ENCODE measurements around the gene MED16.

The MED16 gene, protein sequence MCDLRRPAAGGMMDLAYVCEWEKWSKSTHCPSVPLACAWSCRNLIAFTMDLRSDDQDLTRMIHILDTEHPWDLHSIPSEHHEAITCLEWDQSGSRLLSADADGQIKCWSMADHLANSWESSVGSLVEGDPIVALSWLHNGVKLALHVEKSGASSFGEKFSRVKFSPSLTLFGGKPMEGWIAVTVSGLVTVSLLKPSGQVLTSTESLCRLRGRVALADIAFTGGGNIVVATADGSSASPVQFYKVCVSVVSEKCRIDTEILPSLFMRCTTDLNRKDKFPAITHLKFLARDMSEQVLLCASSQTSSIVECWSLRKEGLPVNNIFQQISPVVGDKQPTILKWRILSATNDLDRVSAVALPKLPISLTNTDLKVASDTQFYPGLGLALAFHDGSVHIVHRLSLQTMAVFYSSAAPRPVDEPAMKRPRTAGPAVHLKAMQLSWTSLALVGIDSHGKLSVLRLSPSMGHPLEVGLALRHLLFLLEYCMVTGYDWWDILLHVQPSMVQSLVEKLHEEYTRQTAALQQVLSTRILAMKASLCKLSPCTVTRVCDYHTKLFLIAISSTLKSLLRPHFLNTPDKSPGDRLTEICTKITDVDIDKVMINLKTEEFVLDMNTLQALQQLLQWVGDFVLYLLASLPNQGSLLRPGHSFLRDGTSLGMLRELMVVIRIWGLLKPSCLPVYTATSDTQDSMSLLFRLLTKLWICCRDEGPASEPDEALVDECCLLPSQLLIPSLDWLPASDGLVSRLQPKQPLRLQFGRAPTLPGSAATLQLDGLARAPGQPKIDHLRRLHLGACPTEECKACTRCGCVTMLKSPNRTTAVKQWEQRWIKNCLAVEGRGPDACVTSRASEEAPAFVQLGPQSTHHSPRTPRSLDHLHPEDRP

DNA sequence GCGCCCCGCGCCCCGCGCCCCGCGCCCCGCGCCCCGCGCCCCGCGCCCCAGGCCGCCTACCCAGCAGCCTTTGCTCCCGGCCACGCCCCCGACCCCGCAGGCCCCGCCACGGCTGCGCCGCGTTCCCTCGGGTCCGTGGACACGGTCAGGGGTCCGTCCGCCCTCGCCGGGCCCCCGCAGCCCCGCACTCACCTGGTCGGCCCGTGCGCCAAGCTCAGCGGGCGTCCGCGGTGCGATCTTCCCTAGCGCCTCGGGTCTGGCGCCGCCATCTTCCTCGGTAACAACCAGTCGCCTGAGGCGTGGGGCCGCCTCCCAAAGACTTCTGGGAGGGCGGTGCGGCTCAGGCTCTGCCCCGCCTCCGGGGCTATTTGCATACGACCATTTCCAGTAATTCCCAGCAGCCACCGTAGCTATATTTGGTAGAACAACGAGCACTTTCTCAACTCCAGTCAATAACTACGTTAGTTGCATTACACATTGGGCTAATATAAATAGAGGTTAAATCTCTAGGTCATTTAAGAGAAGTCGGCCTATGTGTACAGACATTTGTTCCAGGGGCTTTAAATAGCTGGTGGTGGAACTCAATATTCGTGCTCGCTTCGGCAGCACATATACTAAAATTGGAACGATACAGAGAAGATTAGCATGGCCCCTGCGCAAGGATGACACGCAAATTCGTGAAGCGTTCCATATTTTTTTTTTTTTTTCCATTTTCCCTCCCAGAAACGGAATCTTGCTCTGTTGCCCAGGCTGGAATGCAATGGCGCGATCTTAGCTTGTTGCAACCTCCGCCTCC lies at the start of gene MED16, which contains the start of gene RNU6-9:
Gene MED16 (minus strand): TSS at position 294 of the 796 bp plus-strand sequence. CDS start 2,056 bp downstream, outside the sequence.
Gene RNU6-9 (plus strand): TSS at position 591 of the 796 bp plus-strand sequence.
- peak; percentile 94 for DNase-seq (ENCODE audit: low spot score)

DNA sequence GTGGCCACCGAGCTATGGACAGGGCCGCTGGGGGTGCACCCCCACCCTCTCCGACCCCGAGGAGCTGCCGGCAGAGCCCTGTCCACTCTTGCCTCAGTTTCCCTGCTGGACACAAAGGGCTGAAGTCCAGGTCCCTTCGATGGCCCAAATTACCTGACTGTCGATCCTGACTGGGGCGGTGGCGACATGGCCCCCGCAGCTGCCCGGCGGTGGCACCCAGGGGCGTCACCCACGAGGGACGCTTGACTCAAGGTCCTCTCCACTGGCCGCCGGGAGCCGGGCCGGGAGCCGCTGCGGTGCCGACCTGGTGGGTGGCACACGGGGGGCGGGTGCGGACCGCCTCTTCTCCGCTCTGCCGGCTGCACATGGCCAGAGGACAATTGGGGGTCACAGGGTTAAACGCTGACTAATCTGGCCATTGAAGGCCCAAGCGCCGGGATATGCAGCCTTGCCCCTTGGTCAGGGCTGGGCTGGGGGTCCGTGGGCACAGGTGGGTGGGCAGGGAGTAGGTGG lies 49.2 kb upstream of the MED16 start:
- DNase-seq (ENCODE audit: low spot score) = no peak

DNA sequence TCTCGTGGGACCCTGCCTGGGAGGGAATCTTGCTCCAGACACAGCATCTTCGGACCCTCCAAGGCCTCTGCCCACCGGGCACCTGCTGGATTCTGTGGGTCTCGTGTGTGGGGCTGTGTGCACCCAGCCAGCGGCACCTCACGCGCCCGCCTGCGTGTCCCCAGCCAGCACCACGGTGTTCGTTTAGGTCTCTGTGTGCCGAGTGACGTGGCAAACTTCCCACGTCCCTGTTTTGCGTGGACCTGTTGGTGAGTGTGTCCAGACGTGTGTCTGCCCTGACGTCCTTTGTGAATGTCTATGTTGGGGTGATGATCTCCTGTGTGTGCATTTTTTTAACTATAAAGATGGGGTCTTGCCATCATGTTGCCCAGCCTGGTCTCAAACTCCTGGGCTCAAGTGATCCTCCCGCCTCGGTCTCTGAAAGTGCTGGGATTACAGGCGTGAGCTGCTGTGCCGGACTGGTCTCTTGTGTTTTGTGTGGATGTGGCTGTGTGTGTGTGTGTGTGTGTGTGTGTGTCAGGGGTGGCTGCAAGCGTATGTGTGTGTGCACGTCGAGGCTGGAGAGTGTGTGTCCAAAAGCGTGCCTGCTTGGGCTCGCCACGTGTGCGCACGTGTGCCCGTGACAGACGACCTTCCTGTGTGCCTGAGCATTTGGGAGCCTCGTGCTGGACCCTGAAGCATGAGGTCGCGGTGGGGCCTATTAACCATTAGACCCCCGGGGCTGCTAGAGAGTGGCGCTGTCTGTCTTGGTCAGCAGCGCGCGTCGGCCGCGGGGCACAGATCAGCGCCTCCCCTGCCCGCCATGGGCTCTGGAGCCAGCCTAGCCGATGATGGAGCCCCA lies 48.5 kb upstream of the MED16 start:
- DNase-seq (ENCODE audit: low spot score) = no peak

DNA sequence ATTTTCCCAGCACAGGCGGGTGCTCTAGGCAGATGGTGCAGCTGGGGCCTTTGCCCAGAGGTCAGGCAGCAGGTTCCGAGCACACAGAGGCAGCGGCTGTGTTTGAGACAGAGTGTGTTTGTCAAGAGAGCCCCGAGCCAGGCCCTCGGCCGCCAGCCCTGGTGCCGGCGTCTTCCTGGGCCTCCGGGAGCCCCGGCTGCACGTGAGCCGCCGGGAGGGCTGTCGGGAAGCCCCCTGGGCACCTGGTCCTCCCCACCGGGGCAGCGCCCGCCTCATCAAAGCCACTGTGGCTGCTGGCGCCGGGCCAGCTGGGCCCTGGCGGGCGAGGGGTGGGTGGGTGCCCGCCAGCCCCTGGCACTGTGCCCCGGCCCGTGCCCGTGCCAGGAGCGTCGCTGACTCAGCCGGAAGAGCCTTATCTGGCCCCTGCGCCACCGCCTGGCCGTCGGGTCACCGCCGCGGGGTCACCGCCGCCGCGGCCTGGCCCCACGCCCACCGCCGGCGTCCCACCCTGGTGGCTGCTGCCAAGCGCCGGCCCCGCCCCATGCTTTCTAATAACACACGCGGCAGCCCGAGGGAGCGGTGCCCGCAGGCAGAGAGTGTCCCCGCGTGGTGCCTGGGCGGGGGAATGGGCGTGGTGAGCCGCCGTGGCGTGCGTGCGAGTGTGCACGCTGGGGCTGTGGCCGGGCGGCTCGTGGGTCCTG lies 47.8 kb upstream of the MED16 start:
- DNase-seq (ENCODE audit: low spot score) = peak; percentile 85

DNA sequence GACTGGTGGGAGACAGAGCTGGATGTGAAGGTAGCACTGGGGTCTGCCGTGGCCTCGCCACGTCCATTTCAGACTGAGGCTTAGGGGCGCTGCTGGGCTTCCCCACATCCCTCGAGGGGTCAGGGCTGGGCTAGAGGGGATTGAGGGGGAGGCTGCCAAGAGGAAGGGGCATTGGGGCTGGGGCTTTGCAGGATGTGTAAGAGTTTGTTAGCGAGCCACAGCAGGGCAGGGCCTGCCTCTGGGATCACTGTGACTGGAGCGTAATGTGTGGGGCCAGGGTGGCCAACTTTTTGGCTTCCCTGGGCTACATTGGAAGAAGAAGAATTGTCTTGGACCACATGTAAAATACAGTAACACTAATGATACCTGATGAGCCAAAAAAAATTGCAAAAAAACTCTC lies 46.9 kb upstream of the MED16 start:
- no peak for DNase-seq (ENCODE audit: low spot score)

DNA sequence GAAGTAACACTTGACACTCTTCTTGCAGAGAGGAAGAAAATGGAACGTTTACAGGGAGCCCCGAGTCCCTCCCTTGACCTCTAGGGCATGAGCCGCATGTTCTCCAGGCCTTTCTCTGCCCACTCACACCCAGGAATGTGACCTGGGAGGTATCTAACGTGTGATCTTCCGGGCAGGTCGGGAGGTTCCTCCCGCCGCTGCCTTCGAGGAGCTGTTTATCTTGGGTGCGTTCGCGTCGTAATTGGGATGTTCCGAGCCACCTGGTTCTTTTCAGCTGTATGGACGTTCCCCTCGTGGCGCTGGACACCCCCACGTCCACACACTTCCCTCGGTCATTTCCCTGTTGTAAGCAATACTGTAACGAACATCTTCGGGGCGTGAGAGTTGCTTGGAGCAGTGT lies 46.5 kb upstream of the MED16 start:
- DNase-seq (ENCODE audit: low spot score) = no peak

DNA sequence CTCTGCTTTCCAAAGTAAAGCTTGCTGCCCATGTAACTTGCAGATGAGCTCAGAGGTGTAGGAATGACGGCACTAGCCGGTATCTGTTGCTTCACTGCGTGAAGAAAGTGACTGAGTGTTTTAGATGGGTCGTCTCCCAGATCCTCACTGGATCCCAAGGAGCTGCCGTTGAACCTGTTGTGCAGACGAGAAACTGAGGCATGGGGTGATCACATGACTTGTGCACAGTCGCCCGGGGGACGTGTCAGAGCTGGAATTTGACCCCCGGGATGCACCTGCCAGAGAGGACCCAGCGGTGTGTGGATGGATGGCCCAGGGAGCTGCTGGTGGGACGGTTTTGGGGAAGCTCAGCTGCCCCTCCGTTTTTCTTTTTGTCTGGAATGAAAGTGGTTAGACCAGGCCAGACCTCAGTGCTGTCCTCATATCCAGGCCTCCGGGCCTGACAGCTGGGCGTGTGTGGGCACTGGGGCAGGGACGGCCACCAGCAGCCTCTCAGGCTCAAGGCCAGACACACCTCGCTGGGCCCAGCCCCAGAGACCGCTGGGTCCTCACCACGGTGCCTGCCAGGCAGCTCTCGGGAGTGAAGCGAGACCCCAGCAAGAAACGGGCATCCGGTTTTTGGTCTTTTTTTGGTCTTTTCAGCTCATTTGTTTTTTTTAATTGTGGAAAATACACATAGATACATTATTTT lies 45.4 kb upstream of the MED16 start:
- DNase-seq (ENCODE audit: low spot score) = no peak

DNA sequence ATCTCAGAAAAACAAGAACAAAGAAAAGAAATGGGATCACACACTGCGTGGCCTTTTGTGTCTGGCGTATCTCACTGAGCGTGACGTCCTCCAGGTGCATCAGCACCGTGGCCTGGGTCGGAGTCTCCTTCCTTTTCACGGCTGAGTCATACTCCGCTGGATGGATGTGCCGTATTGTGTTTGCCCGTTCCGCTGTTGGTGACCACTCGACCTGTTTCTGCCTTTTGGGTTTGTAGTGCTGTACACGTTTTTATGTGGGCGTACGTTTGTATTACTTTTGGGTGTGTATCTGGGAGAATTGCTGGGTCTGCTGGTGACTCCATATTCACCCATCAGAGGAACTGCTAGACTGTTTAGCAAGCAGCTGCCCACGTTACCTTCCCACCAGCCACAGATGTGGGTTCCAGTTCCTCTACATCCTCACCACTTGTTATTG lies 44.3 kb upstream of the MED16 start:
- no peak for DNase-seq (ENCODE audit: low spot score)

DNA sequence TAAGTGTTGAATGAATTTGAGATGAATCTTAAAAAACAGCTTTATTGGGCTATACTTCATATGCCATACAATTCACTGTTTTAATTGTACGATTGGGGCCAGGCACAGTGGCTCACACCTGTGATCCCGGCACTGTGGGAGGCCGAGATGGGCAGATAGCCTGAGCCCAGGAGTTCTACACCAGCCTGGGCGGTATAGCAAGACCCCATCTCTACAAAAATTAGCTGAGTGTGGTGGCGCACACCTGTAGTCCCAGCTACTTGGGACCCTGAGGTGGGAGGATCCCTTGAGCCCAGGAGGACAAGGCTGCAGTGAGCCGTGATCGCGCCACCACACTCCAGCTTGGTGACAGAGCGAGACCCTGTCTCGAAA lies 43.2 kb upstream of the MED16 start:
- no peak for DNase-seq (ENCODE audit: low spot score)

DNA sequence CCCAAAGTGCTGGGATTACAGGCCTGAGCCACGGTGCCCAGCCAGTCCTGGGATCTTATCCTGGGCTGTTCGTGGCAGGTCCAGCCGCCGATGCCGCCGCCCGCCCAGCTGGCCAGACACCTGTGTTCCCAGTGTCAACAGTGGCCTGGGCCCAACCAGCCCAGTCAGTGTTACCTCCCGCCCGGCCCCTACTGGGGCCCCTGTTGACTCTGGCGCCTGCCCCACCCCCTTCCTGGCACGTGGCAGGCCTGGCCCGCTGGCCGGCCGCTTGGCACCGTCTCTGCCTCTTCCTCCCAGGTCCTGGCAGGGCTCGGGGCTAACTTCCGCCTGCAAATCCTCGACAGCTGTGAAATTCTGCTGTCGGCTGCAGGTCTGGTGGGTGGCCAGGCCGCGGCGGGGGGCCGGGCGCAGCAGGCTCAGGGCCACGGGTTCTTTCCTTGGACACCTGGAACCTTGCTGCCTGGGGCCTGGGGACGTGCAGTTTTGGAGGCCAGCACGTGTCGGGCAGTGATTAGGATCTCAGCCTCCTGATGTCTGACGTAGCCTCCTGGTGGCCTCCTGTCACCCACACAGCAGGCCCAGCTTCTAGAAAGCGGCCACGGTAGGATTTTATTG lies 42.0 kb upstream of the MED16 start:
- peak; percentile 66 for DNase-seq (ENCODE audit: low spot score)

DNA sequence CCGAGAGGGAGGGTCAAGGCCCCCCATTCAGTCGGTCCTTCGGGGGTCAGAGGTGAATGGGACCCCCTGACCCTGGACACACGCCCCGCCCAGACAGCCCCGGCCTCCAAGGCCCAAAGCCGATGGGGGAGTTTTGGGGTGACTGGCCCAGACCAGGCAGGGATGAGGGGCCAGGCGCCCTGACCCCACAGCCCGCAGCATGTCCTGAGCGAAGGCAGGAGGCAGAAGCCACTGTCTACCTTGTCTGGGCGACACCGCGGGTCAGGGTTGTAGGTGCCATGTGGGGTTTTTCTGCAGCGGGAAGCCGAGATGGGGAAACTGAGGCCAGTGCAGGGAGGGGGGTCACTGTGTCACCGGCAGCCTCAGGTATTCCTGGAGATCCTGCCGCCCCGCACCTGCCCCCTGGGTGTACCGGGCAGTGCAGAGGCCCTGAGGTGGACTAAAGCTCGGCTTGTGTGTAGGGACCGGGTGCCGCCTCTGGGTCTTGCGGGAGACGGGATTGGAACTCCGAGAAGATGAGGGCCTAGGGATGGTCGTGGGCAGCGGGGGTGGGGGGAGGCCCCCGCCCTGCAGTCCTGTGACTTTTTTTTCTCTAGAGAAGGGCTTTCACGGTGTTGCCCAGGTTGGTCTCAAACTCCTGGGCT lies 41.3 kb upstream of the MED16 start:
- no peak for DNase-seq (ENCODE audit: low spot score)

DNA sequence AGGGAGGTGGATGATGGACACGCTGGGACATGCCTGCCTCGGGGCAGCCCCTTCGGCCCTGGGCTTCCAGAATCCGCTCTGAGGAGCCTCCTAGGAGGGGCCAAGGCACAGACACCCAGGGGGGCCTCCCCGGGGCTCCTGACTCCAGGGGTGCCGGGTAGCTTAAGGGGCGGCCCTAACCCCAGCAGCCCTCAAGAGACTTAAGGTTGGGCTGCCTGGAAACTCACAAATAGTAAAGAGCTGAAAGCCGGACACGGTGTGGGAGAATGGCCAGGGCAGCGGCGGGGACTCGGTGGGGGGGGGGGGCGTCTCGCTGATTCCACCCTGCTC lies 40.5 kb upstream of the MED16 start:
- DNase-seq (ENCODE audit: low spot score) = no peak

DNA sequence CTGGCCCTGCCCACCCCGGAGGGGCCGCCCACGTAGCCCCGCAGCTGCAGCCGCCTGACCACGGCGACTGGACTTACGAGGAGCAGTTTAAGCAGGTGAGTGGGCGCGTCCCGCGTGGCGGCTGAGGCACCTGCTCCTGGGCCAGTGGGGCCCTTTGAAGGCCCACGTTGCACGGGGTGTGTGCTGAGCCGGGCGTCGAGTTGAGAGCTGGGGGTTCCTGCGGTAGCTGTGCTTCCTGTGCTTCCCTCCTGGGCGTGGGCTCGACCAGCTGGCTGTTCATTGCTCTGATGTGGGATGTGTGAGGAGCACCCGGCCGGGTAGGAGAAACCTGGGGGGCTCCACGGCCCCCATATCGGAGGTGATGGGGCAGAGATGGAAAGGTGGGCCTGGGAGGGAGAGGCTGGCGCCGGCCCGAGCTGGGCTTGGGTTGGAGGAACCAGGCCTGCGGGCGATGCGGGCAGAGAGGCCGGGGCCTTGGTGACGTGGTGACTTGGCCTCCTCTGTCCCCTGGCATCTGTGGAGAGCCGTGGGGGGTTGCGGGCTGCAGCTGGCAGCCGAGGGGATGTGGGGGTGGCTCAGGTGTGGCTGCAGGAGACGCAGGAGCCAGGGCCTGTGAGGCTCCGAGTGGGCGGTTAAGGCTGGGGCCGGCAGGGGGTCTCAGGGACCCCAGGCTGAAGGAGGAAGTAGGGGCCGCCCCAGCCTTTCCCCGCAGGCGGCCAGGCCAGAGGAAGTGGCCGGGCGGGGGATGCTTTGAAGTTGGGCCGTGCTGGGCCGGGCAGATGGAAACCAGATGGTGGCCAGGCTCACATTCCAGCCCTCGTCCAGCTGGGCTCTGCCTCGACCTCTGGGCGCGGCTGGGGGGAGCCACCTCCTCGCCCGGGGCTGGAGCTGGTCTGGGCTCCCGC lies 39.9 kb upstream of the MED16 start:
- DNase-seq (ENCODE audit: low spot score) = no peak

DNA sequence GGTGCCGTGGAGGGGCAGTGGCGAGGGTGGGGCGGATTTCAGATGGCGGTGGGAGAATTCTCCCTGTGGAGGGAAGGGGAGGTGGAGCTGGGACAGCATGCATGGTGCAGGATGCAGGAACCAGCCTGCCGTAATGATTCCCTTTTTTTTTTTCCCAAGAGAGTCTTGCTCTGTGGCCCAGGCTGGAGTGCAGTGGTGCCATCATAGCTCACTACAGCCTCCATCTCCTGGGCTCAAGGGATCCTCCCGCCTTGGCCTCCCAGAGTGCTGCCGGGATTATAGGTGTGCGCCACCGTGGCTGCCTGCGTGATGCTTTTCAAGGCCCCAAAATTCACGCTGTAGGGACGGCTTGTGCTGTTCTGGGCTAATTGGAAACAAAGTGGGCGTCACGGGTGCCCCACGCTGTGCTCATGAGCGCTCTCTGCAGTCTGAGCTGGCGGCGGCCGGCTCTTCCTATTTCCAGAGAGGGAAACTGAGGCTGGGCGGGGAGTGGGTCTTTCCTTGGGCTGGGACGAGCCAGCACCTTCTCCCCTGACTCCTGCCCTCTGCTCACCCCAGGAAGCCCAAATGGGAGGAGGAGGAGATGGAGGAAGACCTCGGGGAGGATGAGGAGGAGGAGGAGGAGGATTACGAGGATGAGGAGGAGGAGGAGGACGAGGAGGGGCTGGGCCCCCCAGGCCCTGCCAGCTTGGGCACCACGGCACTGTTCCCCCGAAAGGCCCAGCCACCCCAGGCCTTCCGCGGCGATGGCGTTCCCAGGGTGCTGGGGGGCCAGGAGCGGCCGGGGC lies 39.1 kb upstream of the MED16 start:
- no peak for DNase-seq (ENCODE audit: low spot score)

DNA sequence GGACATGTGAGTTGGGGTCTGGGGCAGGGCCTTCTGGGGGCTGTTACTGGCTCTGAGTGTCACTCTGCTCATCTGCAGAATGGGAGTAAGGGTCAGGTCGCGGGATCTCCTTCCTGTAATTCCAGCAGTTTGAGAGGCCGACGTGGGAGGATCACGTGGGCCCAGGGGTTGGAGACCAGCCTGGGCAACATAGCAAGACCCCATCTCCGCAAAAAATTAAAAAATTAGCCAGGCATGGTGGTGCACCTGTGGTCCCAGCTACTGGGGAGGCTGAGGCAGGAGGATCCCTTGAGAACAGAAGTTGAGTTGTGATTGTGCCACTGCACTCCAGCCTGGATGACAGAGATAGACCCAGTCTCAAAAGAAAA lies 36.9 kb upstream of the MED16 start:
- no peak for DNase-seq (ENCODE audit: low spot score)

DNA sequence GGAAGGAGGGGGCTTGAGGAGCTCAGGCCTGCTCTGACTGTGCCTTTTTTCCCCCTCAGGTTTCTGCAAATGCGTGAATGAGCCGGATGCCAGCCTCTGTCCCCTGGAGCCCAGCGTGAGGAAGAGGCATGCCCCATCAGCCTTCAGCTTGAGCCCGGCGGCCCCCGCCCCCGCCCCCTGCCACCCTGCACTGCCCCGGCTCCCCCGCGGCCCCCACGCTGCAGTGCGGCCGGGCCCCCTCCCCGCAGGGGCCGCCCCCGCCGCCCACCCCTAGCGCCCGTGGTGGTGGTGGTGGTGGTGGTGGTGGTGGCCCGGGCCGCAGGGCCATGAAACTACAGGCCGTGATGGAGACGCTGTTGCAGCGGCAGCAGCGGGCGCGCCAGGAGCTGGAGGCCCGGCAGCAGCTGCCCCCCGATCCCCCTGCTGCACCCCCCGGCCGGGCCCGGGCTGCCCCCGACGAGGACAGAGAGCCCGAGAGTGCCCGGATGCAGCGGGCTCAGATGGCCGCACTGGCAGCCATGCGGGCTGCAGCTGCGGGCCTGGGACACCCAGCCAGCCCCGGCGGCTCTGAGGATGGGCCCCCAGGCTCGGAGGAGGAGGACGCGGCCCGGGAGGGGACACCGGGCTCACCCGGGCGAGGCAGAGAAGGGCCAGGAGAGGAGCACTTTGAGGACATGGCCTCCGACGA lies 36.4 kb upstream of the MED16 start:
- DNase-seq (ENCODE audit: low spot score) = no peak
